Globus pallidus (tissue), 1 donor: Measurements from ENCODE around the gene GBE1.
"Not testable (repeated sequence)": the region's sequence is repeated elsewhere in the genome, so short reads cannot be mapped to it uniquely, and the experiment has no call there.

ENCODE experiments used
- DNase-seq: peaks from one replicate; pipeline ENCODE4 v3.0.0-alpha.2; 2015; ENCODE audit warnings: low spot score

The GBE1 gene

GRCh38 chr3:81531263-81531662, 230.2 kb downstream of the GBE1 start:
- DNase-seq, result no peak

- DNase-seq, result no peak
Measured at GRCh38 chr3:81530180-81530939, 231.1 kb downstream of the GBE1 start.

- no peak for DNase-seq
Measured at GRCh38 chr3:81521855-81522254, 239.6 kb downstream of the GBE1 start.

- no peak for DNase-seq
Measured at GRCh38 chr3:81518945-81519344, 242.5 kb downstream of the GBE1 start.

GRCh38 chr3:81516042-81516441, 245.4 kb downstream of the GBE1 start:
- no peak for DNase-seq

- DNase-seq, result no peak
Measured at GRCh38 chr3:81513591-81513990, 247.9 kb downstream of the GBE1 start.

- no peak for DNase-seq
Measured at GRCh38 chr3:81503026-81503425, 258.4 kb downstream of the GBE1 start.

GRCh38 chr3:81502236-81502635, 259.2 kb downstream of the GBE1 start:
- DNase-seq, result no peak

GRCh38 chr3:81500039-81500438, 261.4 kb downstream of the GBE1 start:
- DNase-seq, result no peak

GRCh38 chr3:81497572-81498251, 263.7 kb downstream of the GBE1 start:
- DNase-seq, result no peak

- no peak for DNase-seq
Measured at GRCh38 chr3:81496407-81497104, 264.9 kb downstream of the GBE1 start.

- DNase-seq, result not testable (repeated sequence)
Measured at GRCh38 chr3:81492471-81492870, 269.0 kb downstream of the GBE1 start.

- DNase-seq, result no peak
Measured at GRCh38 chr3:81492040-81492439, 269.4 kb downstream of the GBE1 start.

GRCh38 chr3:81490541-81491288, 270.7 kb downstream of the GBE1 start:
- DNase-seq, result peak; percentile 70

- peak; percentile 43 for DNase-seq
Measured at GRCh38 chr3:81485444-81485865, 276.0 kb downstream of the GBE1 start.

GRCh38 chr3:81484520-81484919, 276.9 kb downstream of the GBE1 start:
- DNase-seq, result no peak

GRCh38 chr3:81483046-81483445, 278.4 kb downstream of the GBE1 start:
- no peak for DNase-seq

GRCh38 chr3:81477740-81478139, 283.7 kb downstream of the GBE1 start:
- DNase-seq, result no peak

GRCh38 chr3:81476692-81477091, 284.8 kb downstream of the GBE1 start:
- peak; percentile 14 for DNase-seq

GRCh38 chr3:81472600-81473362, 288.7 kb downstream of the GBE1 start:
- DNase-seq, result no peak

GRCh38 chr3:81470524-81471278, 290.7 kb downstream of the GBE1 start:
- DNase-seq, result no peak
